GM18517 (cell line): ENCODE data around the gene RBMY1J.
"Not testable (repeated sequence)": the region's sequence is repeated elsewhere in the genome, so short reads cannot be mapped to it uniquely, and the experiment has no call there.

ENCODE experiments used
- ATAC-seq: cut with Tn5 transposase; IDR thresholded peaks from one replicate; pipeline ENCODE4 v1.9.1; 2021; ENCODE audit warnings: mild to moderate bottlenecking, moderate library complexity; ENCODE audit not compliant: unreplicated experiment

The RBMY1J gene

GRCh38 chrY:22403110-22403509, at the start of gene RBMY1J:
Gene RBMY1J (plus strand): TSS chrY:22403410. CDS start chrY:22405448, 2,038 bp downstream.
- not testable (repeated sequence) for ATAC-seq

DNA sequence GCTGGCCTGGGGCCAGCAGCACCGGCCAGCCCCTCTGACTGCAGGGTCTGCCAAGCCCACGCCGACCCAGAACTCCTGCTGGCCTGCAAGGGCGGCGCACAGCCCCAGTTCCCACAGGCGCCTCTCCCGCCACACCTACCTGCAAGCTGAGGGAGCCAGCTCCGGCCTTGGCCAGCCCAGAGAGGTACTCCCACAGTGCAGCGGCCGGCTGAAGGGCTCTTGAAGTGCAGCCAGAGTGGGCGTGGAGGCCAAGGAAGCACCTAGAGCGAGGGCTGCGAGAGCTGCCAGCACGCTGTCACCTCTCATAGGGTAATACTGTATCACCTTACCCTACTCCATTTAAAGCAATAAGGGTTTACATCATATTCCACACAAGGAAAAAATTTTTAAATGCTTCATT, 35.8 kb upstream of the RBMY1J start:
- ATAC-seq, result no peak

DNA sequence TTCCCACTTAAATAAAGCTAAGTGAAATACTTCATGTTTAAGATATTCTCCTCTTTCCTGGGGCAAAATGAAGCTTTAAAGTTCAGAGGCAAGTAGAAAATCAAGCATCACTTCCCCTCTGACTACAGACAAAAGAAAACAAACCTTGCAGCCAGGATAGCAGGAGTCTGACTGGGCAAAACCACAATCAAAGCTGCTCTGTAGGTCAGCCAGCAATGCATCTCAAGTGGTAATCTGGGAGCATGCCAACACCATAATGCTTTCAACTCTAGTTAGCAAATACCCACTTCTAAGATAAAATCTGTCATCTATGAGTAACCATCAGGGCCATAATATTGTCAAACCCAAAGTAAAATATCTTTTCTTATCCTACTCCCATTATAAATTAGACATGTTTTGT, 32.6 kb upstream of the RBMY1J start:
- ATAC-seq, result no peak

GRCh38 chrY:22373494-22373893, 29.7 kb upstream of the RBMY1J start:
- no peak for ATAC-seq

DNA sequence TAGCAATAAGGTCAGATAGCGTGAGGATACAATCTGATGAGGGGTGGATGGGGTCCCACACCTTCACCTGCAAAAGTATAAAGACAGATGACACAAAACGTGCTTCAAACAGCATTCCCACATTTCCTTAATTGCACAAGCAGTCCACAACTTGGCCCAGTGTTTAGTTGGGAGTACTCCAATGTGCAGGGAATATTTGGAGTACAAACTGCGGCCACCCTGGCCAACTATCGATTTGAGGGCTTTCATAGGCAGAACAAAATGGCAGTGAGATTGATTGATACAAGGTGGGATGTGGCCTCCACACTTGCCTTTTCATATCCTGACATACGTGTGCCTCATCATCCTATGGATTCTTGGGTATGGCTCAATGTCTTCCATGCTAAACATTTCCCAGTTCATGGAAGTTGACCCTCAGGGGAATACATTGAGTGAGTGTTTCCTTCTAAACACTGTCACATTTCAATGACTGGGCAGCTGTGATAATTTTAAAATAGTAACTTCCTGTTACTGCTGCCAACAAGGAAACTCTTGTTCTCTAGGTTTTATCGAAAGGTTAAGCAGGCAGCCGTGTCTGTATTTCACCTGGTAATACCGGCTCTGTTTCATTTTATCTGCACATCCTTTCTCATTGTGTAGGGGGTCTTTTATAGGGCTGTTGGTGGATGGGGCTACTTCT, 41.6 kb downstream of the RBMY1J start:
- ATAC-seq, result not testable (repeated sequence)

DNA sequence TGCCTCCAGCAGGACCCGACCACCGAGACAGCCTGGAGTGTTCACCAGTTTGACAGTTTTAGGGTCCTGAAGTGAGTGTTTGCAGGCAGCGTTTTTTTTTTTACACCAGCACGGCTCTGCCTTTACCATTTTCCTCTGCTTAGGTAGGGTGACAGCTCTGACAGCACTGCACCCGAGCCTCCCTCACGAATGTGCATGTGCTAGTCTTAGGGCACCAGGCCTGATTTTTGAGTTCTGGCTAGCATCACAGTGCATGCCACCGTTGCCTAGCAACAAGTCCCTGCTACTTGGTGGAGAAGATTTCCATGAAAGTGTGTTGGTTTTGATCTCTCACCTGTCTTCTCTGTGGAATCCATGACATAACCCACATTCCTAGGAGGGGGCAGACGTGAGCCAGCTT, 52.3 kb downstream of the RBMY1J start:
- not testable (repeated sequence) for ATAC-seq

- ATAC-seq, result not testable (repeated sequence)
Observed at GRCh38 chrY:22461962-22462361, 58.8 kb downstream of the RBMY1J start.
